ENCODE measurements around the gene LBR.

DNA sequence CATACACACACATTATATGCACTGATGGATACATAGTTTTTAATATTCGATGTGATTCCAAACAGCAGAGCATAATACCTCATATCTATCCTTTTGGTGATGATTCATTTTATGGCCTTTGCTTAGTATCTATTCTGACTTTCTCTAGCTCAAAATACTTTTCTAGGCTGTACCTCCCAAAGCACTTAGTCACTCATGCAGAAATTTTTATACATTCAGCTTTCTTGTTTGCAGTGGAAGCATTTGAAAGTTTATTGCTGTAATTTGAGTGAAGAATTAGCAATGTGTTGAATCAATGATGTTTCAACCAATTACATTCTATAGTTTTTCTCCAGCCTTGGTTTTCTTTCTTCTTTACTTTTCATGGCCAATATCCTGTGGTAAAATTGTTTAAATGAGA, 66.7 kb downstream of the LBR start:
- TF ChIP-seq, protein P1, sequence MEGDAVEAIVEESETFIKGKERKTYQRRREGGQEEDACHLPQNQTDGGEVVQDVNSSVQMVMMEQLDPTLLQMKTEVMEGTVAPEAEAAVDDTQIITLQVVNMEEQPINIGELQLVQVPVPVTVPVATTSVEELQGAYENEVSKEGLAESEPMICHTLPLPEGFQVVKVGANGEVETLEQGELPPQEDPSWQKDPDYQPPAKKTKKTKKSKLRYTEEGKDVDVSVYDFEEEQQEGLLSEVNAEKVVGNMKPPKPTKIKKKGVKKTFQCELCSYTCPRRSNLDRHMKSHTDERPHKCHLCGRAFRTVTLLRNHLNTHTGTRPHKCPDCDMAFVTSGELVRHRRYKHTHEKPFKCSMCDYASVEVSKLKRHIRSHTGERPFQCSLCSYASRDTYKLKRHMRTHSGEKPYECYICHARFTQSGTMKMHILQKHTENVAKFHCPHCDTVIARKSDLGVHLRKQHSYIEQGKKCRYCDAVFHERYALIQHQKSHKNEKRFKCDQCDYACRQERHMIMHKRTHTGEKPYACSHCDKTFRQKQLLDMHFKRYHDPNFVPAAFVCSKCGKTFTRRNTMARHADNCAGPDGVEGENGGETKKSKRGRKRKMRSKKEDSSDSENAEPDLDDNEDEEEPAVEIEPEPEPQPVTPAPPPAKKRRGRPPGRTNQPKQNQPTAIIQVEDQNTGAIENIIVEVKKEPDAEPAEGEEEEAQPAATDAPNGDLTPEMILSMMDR (IDR thresholded peaks at IDR 0.05; ENCODE audit: insufficient read depth, low read length, poor library complexity, severe bottlenecking) = no peak
- TF ChIP-seq EZH2phosphoT487 (conservative IDR thresholded peaks at IDR 0.05; ENCODE audit: low read length) = no peak
